Liver (tissue), 9 donors: Measurements from ENCODE around the gene NKTR. TPM values are rescaled to one million over a fixed set of nuclear protein-coding genes. Genes with fewer than 3 reads are reported as not detected.

Source experiments
- DNase-seq: peaks from one replicate; pipeline ENCODE4 v3.0.0-alpha.2; 2017; ENCODE audit warnings: low spot score
- H3K27ac ChIP-seq, 2 donors: one replicate each; pipeline ENCODE4 v1.7.0; 2013; ENCODE audit warnings: inconsistent platforms in 2 of 2, low read length in 2 of 2, control low read depth in 1 of 2, low read depth in 1 of 2, mild to moderate bottlenecking in 1 of 2
- H3K27me3 ChIP-seq, 4 donors: one replicate each; pipeline versions ENCODE4 v1.6.1 to v1.7.0; 2013; ENCODE audit warnings: low read length in 3 of 4, inconsistent platforms in 1 of 4, mild to moderate bottlenecking in 1 of 4, moderate library complexity in 1 of 4; ENCODE audit not compliant: control insufficient read depth in 4 of 4, insufficient read depth in 4 of 4
- H3K36me3 ChIP-seq, 4 donors: one replicate each; pipeline versions ENCODE4 v1.6.1 to v1.7.0; 2013; ENCODE audit warnings: low read length in 3 of 4, mild to moderate bottlenecking in 3 of 4, low read depth in 1 of 4, moderate library complexity in 1 of 4; ENCODE audit not compliant: control insufficient read depth in 4 of 4, insufficient read depth in 3 of 4
- H3K4me1 ChIP-seq, 4 donors: one replicate each; pipeline versions ENCODE4 v1.6.1 to v1.7.0; 2013; ENCODE audit warnings: low read length in 3 of 4, mild to moderate bottlenecking in 3 of 4, moderate library complexity in 1 of 4; ENCODE audit not compliant: control insufficient read depth in 4 of 4, insufficient read depth in 4 of 4
- H3K4me3 ChIP-seq, 3 donors: one replicate each; pipeline versions ENCODE4 v1.6.1 to v1.7.0; 2013; ENCODE audit warnings: low read length in 3 of 3, control low read depth in 1 of 3, low read depth in 1 of 3, mild to moderate bottlenecking in 1 of 3
- H3K9ac ChIP-seq, 2 donors: one replicate each; pipeline ENCODE4 v1.7.0; 2013; ENCODE audit warnings: low read length in 2 of 2, mild to moderate bottlenecking in 2 of 2, moderate library complexity in 2 of 2, control low read depth in 1 of 2, low read depth in 1 of 2
- H3K9me3 ChIP-seq, 4 donors: one replicate each; pipeline versions ENCODE4 v1.6.1 to v1.7.0; 2013; ENCODE audit warnings: low read length in 3 of 4; ENCODE audit not compliant: control insufficient read depth in 4 of 4
- ATF3 ChIP-seq: IDR thresholded peaks from 2 replicates; pipeline ENCODE4 v1.6.1; 2016; ENCODE audit warnings: antibody characterized with exemption
- CTCF ChIP-seq: fragments of 150-350 bp; IDR thresholded peaks from 2 replicates; pipeline ENCODE4 v1.5.1; 2017; ENCODE audit warnings: improper control_type of control experiment, low read depth, low read length; ENCODE audit not compliant: missing input control
- EGR1 ChIP-seq, 2 donors: IDR thresholded peaks; 2 replicates each; pipeline ENCODE4 v1.6.1; 2016 to 2018; ENCODE audit warnings: antibody characterized with exemption in 2 of 2, low read depth in 2 of 2
- FOXA1 ChIP-seq: IDR thresholded peaks from 2 replicates; pipeline ENCODE4 v1.6.1; 2016; ENCODE audit warnings: antibody characterized with exemption
- FOXA2 ChIP-seq: IDR thresholded peaks from 2 replicates; pipeline ENCODE4 v1.6.1; 2016; ENCODE audit warnings: antibody characterized with exemption
- GABPA ChIP-seq, 2 donors: IDR thresholded peaks in 1 of 2; conservative IDR thresholded peaks in 1 of 2; 2 replicates each; pipeline ENCODE4 v1.6.1; 2016; ENCODE audit warnings: antibody characterized with exemption in 2 of 2, mild to moderate bottlenecking in 1 of 2, moderate library complexity in 1 of 2
- MAX ChIP-seq: IDR thresholded peaks from 2 replicates; pipeline ENCODE4 v1.6.1; 2016; ENCODE audit warnings: antibody characterized with exemption
- NR2F2 ChIP-seq: IDR thresholded peaks from 2 replicates; pipeline ENCODE4 v1.6.1; 2016; ENCODE audit warnings: antibody characterized with exemption
- RAD21 ChIP-seq, 2 donors: IDR thresholded peaks; 2 replicates each; pipeline ENCODE4 v1.6.1; 2016; ENCODE audit warnings: antibody characterized with exemption in 2 of 2, mild to moderate bottlenecking in 2 of 2
- REST ChIP-seq: IDR thresholded peaks from 2 replicates; pipeline ENCODE4 v1.6.1; 2016; ENCODE audit warnings: antibody characterized with exemption, mild to moderate bottlenecking
- RXRA ChIP-seq, 2 donors: IDR thresholded peaks; 2 replicates each; pipeline ENCODE4 v1.6.1; 2017 to 2018; ENCODE audit warnings: antibody characterized with exemption in 2 of 2, mild to moderate bottlenecking in 1 of 2
- TAF1 ChIP-seq: conservative IDR thresholded peaks from 2 replicates; pipeline ENCODE4 v1.6.1; 2016; ENCODE audit warnings: antibody characterized with exemption, mild to moderate bottlenecking
- YY1 ChIP-seq: IDR thresholded peaks from 2 replicates; pipeline ENCODE4 v1.6.1; 2016; ENCODE audit warnings: antibody characterized with exemption, mild to moderate bottlenecking
- ZBTB33 ChIP-seq: IDR thresholded peaks from 2 replicates; pipeline ENCODE4 v1.6.1; 2016; ENCODE audit warnings: antibody characterized with exemption
- polyA plus RNA-seq, 2 donors: library from polyadenylated mRNA; stranded (reverse) in 1 of 2; unstranded in 1 of 2; fragments of 200-250 nt in 1 of 2; fragments of >200 nt in 1 of 2; fragmentation: Nextera tagmentation in 1 of 2; extraction: Ambion mirVana in 1 of 2; gene quantifications; one replicate each; pipeline versions ENCODE4 v1.2.1 to v1.2.3, GENCODE V29; 2013 to 2015
- total RNA-seq, 2 donors: library from RNA; depleted of rRNA; stranded (reverse); fragments of >200 nt; gene quantifications; one replicate each; pipeline ENCODE4 v1.2.3, GENCODE V29; 2014
- donor health status: healthy.
- donor health status: healthy.
- donor health status: healthy.
- donor health status: healthy.
- donor health status: healthy.

Gene NKTR
- total and polyA plus RNA-seq, 4 donors: 5.8 to 75.5 (median 28.1) TPM

GRCh38 chr3:42557854-42558253, 42.6 kb upstream of the NKTR start:
- H3K4me1 ChIP-seq: peaks cover 0 to 6% (median 0%) of the 10 kb centered on the region in 4 donors
- TF ChIP-seq CTCF (peak; percentile 18), RAD21 (IDR thresholded peaks at IDR 0.05) (peak; percentile 59 to 71), RXRA (IDR thresholded peaks at IDR 0.05) (no peak), REST (no peak), FOXA2 (no peak), EGR1 (IDR thresholded peaks at IDR 0.05; ENCODE audit: low read depth in 2 of 2) (no peak), FOXA1 (no peak), MAX (no peak), ATF3 (no peak), GABPA (IDR thresholded peaks at IDR 0.05 in 1 of 2, conservative IDR thresholded peaks at IDR 0.05 in 1 of 2) (no peak), YY1 (no peak), ZBTB33 (no peak), NR2F2 (no peak), TAF1 (no peak)
- H3K4me3 ChIP-seq: no peak overlapping the region
- H3K27me3 ChIP-seq: no peaks in the 10 kb centered on the region
- no peak for DNase-seq
- H3K9ac ChIP-seq: no peak overlapping the region
- H3K9me3 ChIP-seq: no peaks in the 10 kb centered on the region
- H3K27ac ChIP-seq: no peak overlapping the region
- peaks cover 7 to 48% (median 19%) of the 10 kb centered on the region in 4 donors for H3K36me3 ChIP-seq
